Fibroblast of villous mesenchyme (primary cell): Measurements from ENCODE around the gene P2RY11. TPM values are rescaled to one million over a fixed set of nuclear protein-coding genes. Genes with fewer than 3 reads are reported as not detected.
A peak's percentile ranks its signal among the peaks of the same experiment; 100 is the strongest.

Experiments used
- DNase-seq: peaks from one replicate; pipeline ENCODE4 v3.0.0-alpha.2; 2010; ENCODE audit warnings: low read depth
- H3K4me3 ChIP-seq: 2 replicates; pipeline ENCODE4 v1.5.1; 2011; ENCODE audit warnings: low read depth, mild to moderate bottlenecking, low read length
- CTCF ChIP-seq: IDR thresholded peaks from 2 replicates; pipeline ENCODE4 v1.5.1; 2012; ENCODE audit warnings: low read depth, mild to moderate bottlenecking, low read length; ENCODE audit not compliant: insufficient read depth
- total RNA-seq: library from RNA; depleted of rRNA; stranded (reverse); fragments of >200 nt; gene quantifications from 2 replicates; pipeline ENCODE4 v1.2.3, GENCODE V29; 2012

The P2RY11 gene
- total RNA-seq, 1 donor: 0.43 TPM

GRCh38 chr19:10107817-10108367 is 3.6 kb upstream of the P2RY11 start:
- H3K4me3 ChIP-seq: no peak overlapping the region
- no peak for TF ChIP-seq CTCF
- no peak for DNase-seq

GRCh38 chr19:10109528-10109927 is 2.0 kb upstream of the P2RY11 start:
- no peak for TF ChIP-seq CTCF

GRCh38 chr19:10110076-10110971 is 1.2 kb upstream of the P2RY11 start:
- no peak for TF ChIP-seq CTCF
- no peak for DNase-seq
- no peak overlapping the region for H3K4me3 ChIP-seq

More at GRCh38 chr19:10109528-10109927, 2.0 kb upstream of the P2RY11 start:
- H3K4me3 ChIP-seq: no peak overlapping the region
- no peak for DNase-seq

- DNase-seq: no peak
- TF ChIP-seq CTCF: no peak
- no peak overlapping the region for H3K4me3 ChIP-seq
Observed at GRCh38 chr19:10110972-10111317, 548 bp upstream of the P2RY11 start.

- H3K4me3 ChIP-seq: no peak overlapping the region
- no peak for TF ChIP-seq CTCF
- no peak for DNase-seq
Observed at GRCh38 chr19:10112037-10112761, 706 bp downstream of the P2RY11 start.

GRCh38 chr19:10112895-10113591 is 1.6 kb downstream of the P2RY11 start:
- DNase-seq: no peak
- peak; percentile 57 for TF ChIP-seq CTCF
- no peak overlapping the region for H3K4me3 ChIP-seq
